Adipose tissue (tissue), 3 donors: ENCODE data around the gene FAM83G. TPM values are rescaled to one million over a fixed set of nuclear protein-coding genes. Genes with fewer than 3 reads are reported as not detected.

Experiments used
- H3K27ac ChIP-seq: one replicate; pipeline ENCODE4 v1.5.1; 2013; ENCODE audit warnings: low read depth, low read length
- WGBS, 3 donors: extraction: QIAGEN DNeasy Blood & Tissue Kit; methylation state at CpG; one replicate each; pipeline ENCODE4 v1.1.7; 2013; 5-methylcytosine and 5-hydroxymethylcytosine counted together
- polyA plus RNA-seq, 3 donors: library from polyadenylated mRNA; stranded (reverse); fragments of 200-250 nt; gene quantifications; one replicate each; pipeline ENCODE4 v1.2.3, GENCODE V29; 2013
- donor health status: healthy with polysubstance abuse.
- donor health status: Bipolar disorder and iron deficiency.
- donor health status: healthy.

FAM83G gene
- polyA plus RNA-seq, 3 donors: 0.90 to 5.8 (median 4.9) TPM

- no peak overlapping the region for H3K27ac ChIP-seq
- WGBS, 3 donors: 95 to 96% (median 96%) methylated on average over 12 of the region's 12 CpGs
Observed at GRCh38 chr17:19013226-19013625, 8.7 kb upstream of the FAM83G start.

GRCh38 chr17:19012171-19013080 is 7.9 kb upstream of the FAM83G start:
- 90 to 94% (median 94%) methylated on average over 22 of the region's 22 CpGs for WGBS, 3 donors
- no peak overlapping the region for H3K27ac ChIP-seq

GRCh38 chr17:19011581-19011980 is 7.0 kb upstream of the FAM83G start:
- no peak overlapping the region for H3K27ac ChIP-seq
- 84 to 92% (median 85%) methylated on average over 6 of the region's 6 CpGs for WGBS, 3 donors

GRCh38 chr17:19010729-19011505 is 6.4 kb upstream of the FAM83G start:
- no peak overlapping the region for H3K27ac ChIP-seq
- WGBS, 3 donors: 57 to 70% (median 68%) methylated on average over 11 of the region's 11 CpGs

- WGBS, 3 donors: 95 to 97% (median 96%) methylated on average over 9 to 12 of the region's 12 CpGs
- H3K27ac ChIP-seq: no peak overlapping the region
Observed at GRCh38 chr17:19009970-19010369, 5.4 kb upstream of the FAM83G start.

DNA sequence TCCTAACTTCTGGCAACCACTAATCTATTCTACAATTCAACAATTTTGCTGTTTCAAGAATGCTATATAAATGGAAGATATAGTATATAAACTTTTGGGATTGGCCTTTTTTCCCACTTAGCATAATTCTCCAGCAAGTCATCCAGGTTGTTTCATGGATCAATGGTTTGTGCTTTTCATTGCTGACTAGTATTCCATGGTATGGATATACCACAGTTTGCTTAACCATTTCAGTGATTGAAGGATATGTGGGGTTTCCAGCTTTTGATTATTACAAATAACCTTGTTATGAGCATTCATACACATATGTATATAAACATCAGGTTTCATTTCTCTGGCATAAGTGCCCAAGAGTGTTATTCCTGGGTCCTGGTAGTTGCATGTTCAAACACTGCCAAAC is 2.1 kb upstream of the FAM83G start:
- no peak overlapping the region for H3K27ac ChIP-seq

- H3K27ac ChIP-seq: no peak overlapping the region
- 89 to 92% (median 92%) methylated on average over 4 of the region's 4 CpGs for WGBS, 3 donors
Observed at GRCh38 chr17:19005789-19006430, 1.3 kb upstream of the FAM83G start.

DNA sequence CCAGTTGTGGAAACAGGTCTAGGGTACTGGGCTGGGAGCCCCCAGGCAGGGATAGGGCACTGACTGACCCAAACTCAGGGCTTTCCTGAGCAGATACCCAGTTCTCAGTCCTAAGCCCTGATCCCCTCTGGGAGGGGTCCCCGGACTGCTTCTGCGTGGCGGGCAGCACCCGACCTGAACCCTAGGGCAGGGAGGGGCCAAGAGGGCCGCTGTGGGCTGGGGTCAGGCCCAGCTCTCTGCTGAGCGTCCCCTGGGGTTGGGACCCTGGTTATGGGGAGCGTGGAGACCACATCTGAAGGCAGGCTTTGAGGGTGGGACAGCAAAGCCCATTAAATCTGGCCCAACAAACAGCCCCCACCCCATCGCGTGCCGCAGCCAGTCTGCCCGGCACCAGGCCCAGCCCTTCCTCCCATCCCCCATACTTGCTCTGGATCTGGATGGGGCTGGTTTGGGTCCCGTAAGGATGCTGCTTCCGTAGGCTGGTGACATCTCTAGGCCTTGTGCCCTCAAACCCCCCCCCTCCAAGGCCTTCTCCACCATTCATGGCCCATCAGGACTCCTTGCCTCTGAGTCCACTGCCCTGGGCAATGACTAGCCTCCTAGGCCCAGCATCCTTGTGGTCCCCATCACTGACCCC is 691 bp upstream of the FAM83G start:
- no peak overlapping the region for H3K27ac ChIP-seq

DNA sequence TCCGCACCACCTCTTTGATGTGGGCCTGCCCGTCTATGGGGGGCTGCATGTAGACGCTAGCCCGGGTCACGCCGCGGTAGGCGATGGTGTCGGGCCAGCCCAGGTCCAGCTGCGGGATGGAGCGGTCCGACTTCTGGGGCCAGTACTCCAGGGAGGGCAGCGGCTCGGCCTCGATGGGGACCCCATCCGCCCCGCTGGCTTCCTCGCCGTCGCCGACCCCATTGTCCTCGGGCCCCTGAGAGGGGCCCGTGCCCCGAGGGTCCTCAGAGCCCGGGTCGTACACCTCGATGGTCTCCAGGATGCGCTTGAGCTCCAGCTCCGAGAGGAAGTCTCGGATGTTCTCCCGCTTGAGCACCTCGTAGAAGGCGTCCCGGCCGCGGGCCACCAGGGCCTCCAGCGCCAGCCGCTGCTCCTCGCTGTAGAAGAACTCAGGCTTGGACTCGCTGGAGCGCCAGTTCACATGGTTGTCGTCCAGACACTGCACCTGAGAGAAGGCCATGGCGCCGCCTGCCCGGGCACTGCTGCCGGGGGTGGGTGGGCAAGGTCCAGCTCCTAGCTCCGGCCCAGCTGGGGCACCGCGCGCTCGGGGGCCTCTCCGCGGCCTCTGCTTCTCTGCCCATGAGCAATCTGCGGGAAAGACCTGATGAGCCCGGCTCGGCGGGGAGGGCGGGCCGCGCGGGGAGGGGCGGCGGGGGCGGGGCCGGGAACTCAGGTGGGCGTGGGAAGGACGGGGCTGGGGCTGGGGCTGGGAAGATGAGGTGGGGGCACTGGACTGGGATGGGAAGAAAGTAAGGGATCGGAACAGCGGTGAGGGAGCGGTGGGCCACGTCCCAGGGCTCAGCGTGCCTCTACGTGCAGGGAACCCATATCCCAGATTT is 782 bp downstream of the FAM83G start:
- 24 to 30% (median 28%) methylated on average over 68 to 73 of the region's 73 CpGs for WGBS, 3 donors
- H3K27ac ChIP-seq: no peak overlapping the region

More for the DNA sequence above, 691 bp upstream of the FAM83G start:
- 87 to 93% (median 91%) methylated on average over 13 of the region's 13 CpGs for WGBS, 3 donors

GRCh38 chr17:19002805-19003542 is 1.6 kb downstream of the FAM83G start:
- WGBS, 3 donors: 78 to 86% (median 82%) methylated on average over 11 of the region's 11 CpGs
- H3K27ac ChIP-seq: no peak overlapping the region

GRCh38 chr17:19001907-19002590 is 2.5 kb downstream of the FAM83G start:
- no peak overlapping the region for H3K27ac ChIP-seq
- WGBS, 3 donors: 56 to 67% (median 60%) methylated on average over 7 of the region's 7 CpGs

- 52 to 80% (median 79%) methylated on average over 15 to 17 of the region's 17 CpGs for WGBS, 3 donors
- H3K27ac ChIP-seq: no peak overlapping the region
Observed at GRCh38 chr17:19000531-19001325, 3.8 kb downstream of the FAM83G start.

GRCh38 chr17:18999911-19000310 is 4.7 kb downstream of the FAM83G start:
- no peak overlapping the region for H3K27ac ChIP-seq
- WGBS, 3 donors: 79 to 90% (median 86%) methylated on average over 6 of the region's 6 CpGs

- H3K27ac ChIP-seq: no peak overlapping the region
- WGBS, 3 donors: 96 to 97% (median 97%) methylated on average over 8 of the region's 8 CpGs
Observed at GRCh38 chr17:18999394-18999793, 5.2 kb downstream of the FAM83G start.

GRCh38 chr17:18997650-18998196 is 6.8 kb downstream of the FAM83G start:
- H3K27ac ChIP-seq: no peak overlapping the region

More at GRCh38 chr17:18997650-18998196, 6.8 kb downstream of the FAM83G start:
- 83 to 84% (median 83%) methylated on average over 6 of the region's 6 CpGs for WGBS, 3 donors
